GM19452 (cell line): Measurements from ENCODE around the gene ZNF22.
"Not testable (repeated sequence)": the region's sequence is repeated elsewhere in the genome, so short reads cannot be mapped to it uniquely, and the experiment has no call there.

Experiments used
- ATAC-seq: cut with Tn5 transposase; IDR thresholded peaks from one replicate; pipeline ENCODE4 v1.9.1; 2021; ENCODE audit not compliant: unreplicated experiment

ZNF22 gene

DNA sequence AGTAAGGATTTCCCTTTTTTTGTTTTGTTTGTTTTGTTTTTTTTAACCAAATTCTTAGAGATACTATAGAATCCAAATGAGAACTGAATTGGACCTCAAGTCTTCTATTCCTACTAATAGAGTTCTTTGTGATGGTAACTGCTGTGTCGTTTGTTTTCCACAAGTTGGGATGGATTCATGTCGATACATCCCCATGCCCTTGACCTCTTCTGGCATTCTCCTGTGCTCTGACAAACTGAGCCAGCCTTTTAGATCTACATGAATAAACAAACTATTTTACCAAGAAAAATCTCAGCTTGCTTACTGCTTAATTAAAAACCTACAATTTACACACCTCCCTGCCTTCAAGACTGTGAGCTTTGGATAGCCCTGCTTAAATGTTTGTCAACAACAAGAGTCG is 3.9 kb downstream of the ZNF22 start:
- ATAC-seq, result no peak

GRCh38 chr10:45005284-45005683 is 4.6 kb downstream of the ZNF22 start:
- ATAC-seq, result no peak

GRCh38 chr10:45006276-45007030 is 5.7 kb downstream of the ZNF22 start:
- no peak for ATAC-seq

DNA sequence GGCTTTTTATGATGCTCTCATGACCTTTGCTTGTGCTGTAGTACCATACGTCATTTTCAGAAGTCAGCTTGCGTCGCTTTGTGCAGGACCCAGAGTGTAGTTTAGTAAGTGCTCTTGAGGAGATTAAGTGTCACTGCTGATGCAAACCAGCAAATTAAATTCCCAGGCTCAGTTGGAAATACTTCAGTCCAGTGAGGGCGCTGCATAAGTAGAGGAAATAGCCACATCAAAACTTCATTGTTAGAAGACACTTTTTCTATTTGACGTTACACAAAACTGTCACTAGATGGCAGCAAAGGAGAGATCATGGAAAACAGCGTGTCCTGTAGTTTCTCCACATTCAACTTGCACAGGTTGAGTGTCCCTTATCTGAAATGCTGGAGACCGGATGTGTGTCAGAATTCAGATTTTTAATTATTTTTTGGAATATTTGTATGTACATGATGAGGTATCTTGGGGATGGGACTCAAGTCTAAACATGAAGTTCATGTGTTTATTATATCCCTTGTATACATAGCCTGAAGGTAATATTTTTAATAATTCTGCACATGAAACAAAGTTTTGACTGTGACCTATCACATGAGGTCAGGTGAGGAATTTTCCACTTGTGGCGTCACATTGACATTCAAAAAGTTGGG is 7.9 kb downstream of the ZNF22 start:
- ATAC-seq, result peak; percentile 76

DNA sequence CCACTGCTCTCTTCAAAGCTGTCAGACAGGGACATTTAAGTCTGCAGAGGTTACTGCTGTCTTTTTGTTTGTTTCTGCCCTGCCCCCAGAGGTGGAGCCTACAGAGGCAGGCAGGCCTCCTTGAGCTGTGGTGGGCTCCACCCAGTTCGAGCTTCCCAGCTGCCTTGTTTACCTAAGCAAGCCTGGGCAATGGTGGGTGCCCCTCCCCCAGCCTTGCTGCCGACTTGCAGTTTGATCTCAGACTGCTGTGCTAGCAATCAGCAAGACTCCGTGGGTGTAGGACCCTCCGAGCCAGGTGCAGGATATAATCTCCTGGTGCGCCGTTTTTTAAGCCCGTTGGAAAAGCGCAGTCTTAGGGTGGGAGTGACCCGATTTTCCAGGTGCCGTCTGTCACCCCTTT is 13.8 kb downstream of the ZNF22 start:
- ATAC-seq, result not testable (repeated sequence)

- no peak for ATAC-seq
These were observed 14.9 kb downstream of the ZNF22 start for GRCh38 chr10:45015590-45015989.

DNA sequence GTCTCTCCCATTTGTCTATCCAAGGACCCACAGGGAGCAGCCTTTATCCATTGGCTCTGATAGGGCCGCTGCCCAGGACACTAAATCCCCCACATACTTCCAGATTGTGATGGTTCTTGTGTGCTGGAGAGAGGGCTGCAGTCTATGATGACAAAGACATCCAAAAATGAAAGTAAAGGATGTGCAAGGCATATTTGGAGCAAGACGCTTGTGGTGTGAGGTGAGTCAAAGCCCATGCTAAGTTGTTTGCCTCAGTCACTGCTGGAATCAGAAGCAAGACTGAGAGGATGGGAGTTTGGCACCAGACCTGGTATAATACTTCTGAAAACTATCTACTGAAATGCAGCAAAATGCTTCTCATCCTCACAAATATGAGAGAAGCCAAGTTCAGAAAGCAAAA is 22.7 kb downstream of the ZNF22 start:
- no peak for ATAC-seq

- no peak for ATAC-seq
These were observed 33.6 kb downstream of the ZNF22 start for GRCh38 chr10:45034301-45034700.

DNA sequence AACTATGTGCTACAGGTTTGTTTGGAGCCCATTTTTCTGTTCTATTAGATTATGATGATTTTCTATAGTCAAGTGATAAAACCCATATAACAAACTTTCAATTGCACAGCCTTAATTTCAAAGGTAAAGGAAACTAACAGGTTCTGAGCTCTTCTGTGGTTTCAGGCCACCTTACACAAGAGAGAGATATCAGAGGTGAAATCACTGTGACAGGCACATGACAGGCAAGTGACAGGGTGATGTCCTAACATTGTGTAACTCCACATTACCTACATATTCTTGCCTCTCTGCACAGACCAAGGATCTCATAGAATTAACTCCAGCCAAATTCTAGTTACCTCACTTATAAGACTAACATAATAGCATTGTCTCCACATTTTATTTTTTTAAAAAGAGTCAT is 35.0 kb downstream of the ZNF22 start:
- no peak for ATAC-seq

DNA sequence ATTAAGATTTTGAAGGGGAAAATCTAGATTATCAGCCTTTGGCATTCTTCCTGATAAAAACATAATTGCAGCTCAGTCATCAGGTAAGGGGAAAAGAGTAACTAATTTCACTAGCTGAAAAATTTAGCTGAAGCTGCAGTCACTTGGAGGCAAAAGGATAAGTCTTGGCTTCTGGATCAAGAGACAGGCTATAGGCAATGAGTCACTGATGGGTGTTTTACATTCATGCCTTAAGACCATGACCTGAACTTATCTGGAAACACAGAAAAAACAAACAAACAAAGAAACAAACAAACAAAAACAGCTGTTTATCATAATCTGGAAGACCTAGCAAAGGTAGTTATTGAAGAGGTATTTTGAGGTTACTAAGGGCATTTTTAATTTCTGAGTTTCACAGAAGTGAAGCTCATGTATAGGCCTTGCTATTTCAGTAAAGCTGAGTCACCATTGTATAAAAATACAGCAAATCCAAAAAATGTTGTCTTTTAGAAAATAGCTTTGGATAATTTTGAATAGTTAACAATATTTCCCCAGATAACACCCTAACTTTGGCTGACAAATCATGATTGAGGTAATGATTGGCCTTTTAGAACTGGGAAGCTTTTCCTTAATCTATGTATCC is 40.3 kb downstream of the ZNF22 start:
- ATAC-seq, result no peak

DNA sequence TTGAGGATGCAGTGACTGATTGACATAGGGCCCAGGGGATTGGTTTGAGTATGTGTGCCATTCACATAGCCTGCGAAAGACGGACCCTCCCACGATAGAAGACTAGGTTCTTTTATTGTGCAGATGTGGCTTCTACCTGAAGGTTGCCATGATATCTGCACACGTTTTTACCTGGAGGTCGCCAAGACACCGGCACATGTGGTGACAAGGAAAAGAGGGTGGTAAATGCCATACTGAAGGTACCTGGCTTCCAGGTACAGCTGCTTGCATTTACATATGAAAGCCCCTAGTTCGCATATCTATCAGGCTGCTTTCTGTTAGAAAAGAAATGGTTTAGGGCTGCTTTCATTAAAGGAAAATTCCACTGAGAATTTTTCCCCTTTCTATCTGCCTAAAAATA is 43.6 kb downstream of the ZNF22 start:
- ATAC-seq, result no peak

DNA sequence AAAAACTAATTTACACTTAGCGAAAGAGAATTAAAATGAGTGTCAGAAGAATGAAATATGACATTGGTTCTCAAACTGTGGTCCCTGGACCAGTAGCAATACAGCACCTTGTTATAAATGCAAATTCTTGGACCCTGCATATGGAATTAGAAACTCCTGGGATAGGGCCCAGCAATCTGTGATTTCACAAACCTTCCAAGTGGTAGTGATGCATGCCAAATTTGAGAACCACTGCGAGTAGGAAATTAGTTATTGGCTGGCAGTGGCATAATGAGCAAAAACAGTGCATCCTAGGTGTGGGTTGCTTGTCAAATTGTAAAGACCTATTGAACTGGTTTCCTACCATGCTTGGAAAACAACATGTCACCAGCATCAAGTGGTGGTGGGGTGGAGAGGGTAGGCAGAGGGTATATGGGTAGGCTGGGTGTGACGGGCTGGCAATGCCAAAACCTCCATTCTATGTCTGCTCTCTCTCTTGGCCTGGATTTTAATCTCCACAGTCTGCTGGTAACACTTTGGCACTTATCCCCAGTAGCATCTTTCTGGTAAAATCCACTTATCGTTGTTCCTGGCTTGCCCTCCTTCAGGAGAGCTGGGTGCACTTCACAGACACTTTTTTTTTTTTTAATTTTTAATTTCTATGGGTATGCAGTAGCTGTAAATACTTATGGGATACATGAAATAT is 50.0 kb downstream of the ZNF22 start:
- no peak for ATAC-seq

DNA sequence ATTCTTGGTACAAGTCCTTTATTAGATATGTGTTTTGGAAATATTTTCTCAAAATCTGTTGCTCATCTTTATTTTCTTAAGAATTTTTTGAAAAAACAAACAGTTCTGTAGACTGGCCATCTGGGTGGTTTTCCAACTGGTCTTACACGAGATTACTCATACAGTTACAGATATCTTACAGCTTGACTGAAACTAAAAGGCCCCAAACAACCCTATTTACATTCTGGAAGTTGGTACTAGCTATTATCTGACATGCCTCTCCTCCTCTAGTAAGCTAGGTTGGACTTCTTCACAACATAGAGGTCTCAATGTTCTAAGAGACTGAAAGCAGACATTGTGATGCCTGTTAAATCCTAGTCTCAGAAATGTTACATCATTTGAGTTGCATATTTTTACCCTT is 52.0 kb downstream of the ZNF22 start:
- no peak for ATAC-seq

GRCh38 chr10:45053569-45054100 is 52.9 kb downstream of the ZNF22 start:
- ATAC-seq, result no peak
